ENCODE results near the gene IYD. TPM values are rescaled to one million over a fixed set of nuclear protein-coding genes. Genes with fewer than 3 reads are reported as not detected.

IYD gene
- total RNA-seq, 2 experiments from 2014 or later: not detected

- Histone ChIP-seq H3K9me2 (ENCODE audit: insufficient read depth, low read length) (no peaks in the 10 kb centered on the region), H3K36me3 (ENCODE audit: insufficient read depth, low read length) (no peaks in the 10 kb centered on the region), H3K4me3 (ENCODE audit: low read depth, low read length, poor library complexity, severe bottlenecking) (no peak overlapping the region), H4K20me1 (ENCODE audit: insufficient read depth, low read length) (no peaks in the 10 kb centered on the region), H3K4me2 (ENCODE audit: low read length) (no peak overlapping the region), H3K27ac (ENCODE audit: low read depth, low read length, poor library complexity, severe bottlenecking) (no peak overlapping the region), H3K9me3 (ENCODE audit: low read length) (no peaks in the 10 kb centered on the region), H2AFZ (ENCODE audit: low read length) (no peak overlapping the region), H3K79me2 (ENCODE audit: insufficient read depth, low read depth, low read length) (no peaks in the 10 kb centered on the region), H3K4me1 (ENCODE audit: insufficient read depth, low read length, poor library complexity, severe bottlenecking) (no peaks in the 10 kb centered on the region)
- TF ChIP-seq, protein P1, sequence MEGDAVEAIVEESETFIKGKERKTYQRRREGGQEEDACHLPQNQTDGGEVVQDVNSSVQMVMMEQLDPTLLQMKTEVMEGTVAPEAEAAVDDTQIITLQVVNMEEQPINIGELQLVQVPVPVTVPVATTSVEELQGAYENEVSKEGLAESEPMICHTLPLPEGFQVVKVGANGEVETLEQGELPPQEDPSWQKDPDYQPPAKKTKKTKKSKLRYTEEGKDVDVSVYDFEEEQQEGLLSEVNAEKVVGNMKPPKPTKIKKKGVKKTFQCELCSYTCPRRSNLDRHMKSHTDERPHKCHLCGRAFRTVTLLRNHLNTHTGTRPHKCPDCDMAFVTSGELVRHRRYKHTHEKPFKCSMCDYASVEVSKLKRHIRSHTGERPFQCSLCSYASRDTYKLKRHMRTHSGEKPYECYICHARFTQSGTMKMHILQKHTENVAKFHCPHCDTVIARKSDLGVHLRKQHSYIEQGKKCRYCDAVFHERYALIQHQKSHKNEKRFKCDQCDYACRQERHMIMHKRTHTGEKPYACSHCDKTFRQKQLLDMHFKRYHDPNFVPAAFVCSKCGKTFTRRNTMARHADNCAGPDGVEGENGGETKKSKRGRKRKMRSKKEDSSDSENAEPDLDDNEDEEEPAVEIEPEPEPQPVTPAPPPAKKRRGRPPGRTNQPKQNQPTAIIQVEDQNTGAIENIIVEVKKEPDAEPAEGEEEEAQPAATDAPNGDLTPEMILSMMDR (conservative IDR thresholded peaks at IDR 0.05; ENCODE audit: low read length): no peak
- TF ChIP-seq EZH2phosphoT487 (IDR thresholded peaks at IDR 0.05; ENCODE audit: borderline replicate concordance, low read depth, low read length): no peak
- BruUV-seq (replicated peaks): no TSS peak
- ChIA-PET CTCF (ENCODE audit: unreplicated experiment) (no interaction called here), POLR2A (no interaction called here)
- intact Hi-C loops (cut with micrococcal nuclease; ENCODE audit: unreplicated experiment): no loop called here
- DNase-seq (ENCODE audit: low spot score): no peak
Measured at GRCh38 chr6:150377211-150377781, 8.5 kb downstream of the IYD start.

DNA sequence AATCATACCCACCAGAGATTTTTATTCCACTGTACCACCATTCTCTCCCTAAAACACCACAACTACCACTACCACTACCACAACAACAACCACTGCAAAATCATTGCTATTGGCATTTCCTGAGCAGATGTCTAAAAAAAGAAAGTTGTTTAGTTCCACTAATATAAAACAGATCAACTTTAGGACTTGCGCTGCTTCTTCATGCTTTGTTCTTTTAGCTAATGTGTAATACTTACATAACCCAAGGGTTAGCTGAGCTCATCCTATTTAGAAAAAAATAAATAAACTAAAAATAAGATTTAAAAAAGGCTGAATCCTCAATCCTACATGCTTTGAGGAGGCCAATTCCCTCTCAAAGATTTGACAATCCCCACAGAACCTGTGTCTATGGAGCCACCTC is 11.4 kb downstream of the IYD start:
- Histone ChIP-seq H3K9me2 (ENCODE audit: insufficient read depth, low read length) (no peaks in the 10 kb centered on the region), H4K20me1 (ENCODE audit: insufficient read depth, low read length) (no peaks in the 10 kb centered on the region), H2AFZ (ENCODE audit: low read length) (no peak overlapping the region), H3K4me2 (ENCODE audit: low read length) (no peak overlapping the region), H3K9me3 (ENCODE audit: low read length) (no peaks in the 10 kb centered on the region), H3K4me3 (ENCODE audit: low read depth, low read length, poor library complexity, severe bottlenecking) (no peak overlapping the region), H3K36me3 (ENCODE audit: insufficient read depth, low read length) (no peaks in the 10 kb centered on the region), H3K79me2 (ENCODE audit: insufficient read depth, low read depth, low read length) (no peaks in the 10 kb centered on the region), H3K4me1 (ENCODE audit: insufficient read depth, low read length, poor library complexity, severe bottlenecking) (no peaks in the 10 kb centered on the region), H3K27ac (ENCODE audit: low read depth, low read length, poor library complexity, severe bottlenecking) (no peak overlapping the region)
- ChIA-PET POLR2A (interaction anchor here (0.6 kb wide), 1 partner anchor 30 kb away, joined by 3 read pairs; no protein-coding TSS in a partner anchor), CTCF (ENCODE audit: unreplicated experiment) (no interaction called here)
- TF ChIP-seq, protein P1 (conservative IDR thresholded peaks at IDR 0.05; ENCODE audit: low read length): no peak
- TF ChIP-seq EZH2phosphoT487 (IDR thresholded peaks at IDR 0.05; ENCODE audit: borderline replicate concordance, low read depth, low read length): no peak
- no peak for DNase-seq (ENCODE audit: low spot score)
- no TSS peak for BruUV-seq (replicated peaks)
- intact Hi-C loops (cut with micrococcal nuclease; ENCODE audit: unreplicated experiment): no loop called here

DNA sequence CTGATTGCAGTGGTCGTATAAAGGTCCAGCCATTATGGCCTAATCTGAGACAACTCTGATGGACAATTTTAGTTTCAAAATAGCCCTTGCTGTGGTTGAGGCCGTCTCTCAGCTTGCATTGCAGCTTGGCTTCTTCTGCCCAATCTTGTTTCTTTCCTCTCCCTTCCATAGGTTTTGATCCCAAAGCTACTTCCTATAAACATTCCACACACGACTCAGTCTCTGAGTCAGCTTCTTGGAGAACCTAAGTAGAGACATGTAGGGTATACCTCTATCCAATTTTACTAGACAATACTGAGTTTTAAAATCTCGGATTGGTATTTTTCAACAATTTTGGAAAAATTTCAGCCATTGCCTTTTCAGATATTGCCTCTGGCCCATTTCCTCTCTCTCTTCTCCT is 13.4 kb downstream of the IYD start:
- Histone ChIP-seq H3K4me3 (ENCODE audit: low read depth, low read length, poor library complexity, severe bottlenecking) (no peak overlapping the region), H3K4me2 (ENCODE audit: low read length) (no peak overlapping the region), H3K9me2 (ENCODE audit: insufficient read depth, low read length) (no peaks in the 10 kb centered on the region), H2AFZ (ENCODE audit: low read length) (no peak overlapping the region), H3K79me2 (ENCODE audit: insufficient read depth, low read depth, low read length) (no peaks in the 10 kb centered on the region), H3K9me3 (ENCODE audit: low read length) (no peaks in the 10 kb centered on the region), H4K20me1 (ENCODE audit: insufficient read depth, low read length) (no peaks in the 10 kb centered on the region), H3K4me1 (ENCODE audit: insufficient read depth, low read length, poor library complexity, severe bottlenecking) (no peaks in the 10 kb centered on the region), H3K36me3 (ENCODE audit: insufficient read depth, low read length) (no peaks in the 10 kb centered on the region), H3K27ac (ENCODE audit: low read depth, low read length, poor library complexity, severe bottlenecking) (no peak overlapping the region)
- no TSS peak for BruUV-seq (replicated peaks)
- intact Hi-C loops (cut with micrococcal nuclease; ENCODE audit: unreplicated experiment): no loop called here
- TF ChIP-seq, protein P1 (conservative IDR thresholded peaks at IDR 0.05; ENCODE audit: low read length): no peak
- no peak for TF ChIP-seq EZH2phosphoT487 (IDR thresholded peaks at IDR 0.05; ENCODE audit: borderline replicate concordance, low read depth, low read length)
- no peak for DNase-seq (ENCODE audit: low spot score)
- ChIA-PET CTCF (ENCODE audit: unreplicated experiment) (interaction anchor here (0.6 kb wide), 1 partner anchor 293 kb away, joined by 3 read pairs; no protein-coding TSS in a partner anchor), POLR2A (interaction anchor here (0.5 kb wide), 1 partner anchor 214 kb away, joined by 4 read pairs; no protein-coding TSS in a partner anchor)

Measured in OCI-LY7 (cell line).